NCI-H2196 treated with DMSO at 0.1 percent for 48 hours (cell line): ENCODE results near the gene ZXDC.

ENCODE experiments used
- DNase-seq: peaks from one replicate; lab custom pipeline; 2025; ENCODE audit not compliant: unreplicated experiment; lab: John Stamatoyannopoulos, UW

Gene ZXDC

GRCh38 chr3:126511291-126511690, 35.6 kb upstream of the ZXDC start:
- DNase-seq: no peak

GRCh38 chr3:126510308-126510910, 34.7 kb upstream of the ZXDC start:
- DNase-seq: no peak

GRCh38 chr3:126509597-126510307, 34.1 kb upstream of the ZXDC start:
- DNase-seq: no peak

GRCh38 chr3:126508564-126508964, 32.9 kb upstream of the ZXDC start:
- DNase-seq: no peak

- no peak for DNase-seq
Observed at GRCh38 chr3:126507886-126508285, 32.2 kb upstream of the ZXDC start.

- no peak for DNase-seq
Observed at GRCh38 chr3:126503701-126504100, 28.0 kb upstream of the ZXDC start.

- DNase-seq: no peak
Observed at GRCh38 chr3:126502656-126503055, 27.0 kb upstream of the ZXDC start.

GRCh38 chr3:126501736-126502135, 26.0 kb upstream of the ZXDC start:
- no peak for DNase-seq

- no peak for DNase-seq
Observed at GRCh38 chr3:126501054-126501453, 25.4 kb upstream of the ZXDC start.

- no peak for DNase-seq
Observed at GRCh38 chr3:126500016-126500415, 24.3 kb upstream of the ZXDC start.

GRCh38 chr3:126499401-126499800, 23.7 kb upstream of the ZXDC start:
- no peak for DNase-seq

GRCh38 chr3:126498929-126499328, 23.2 kb upstream of the ZXDC start:
- DNase-seq: no peak

- no peak for DNase-seq
Observed at GRCh38 chr3:126498461-126498860, 22.8 kb upstream of the ZXDC start.

- DNase-seq: no peak
Observed at GRCh38 chr3:126497956-126498355, 22.3 kb upstream of the ZXDC start.

GRCh38 chr3:126496894-126497850, 21.5 kb upstream of the ZXDC start:
- DNase-seq: no peak

- DNase-seq: no peak
Observed at GRCh38 chr3:126495786-126496185, 20.1 kb upstream of the ZXDC start.

GRCh38 chr3:126494970-126495230, 19.2 kb upstream of the ZXDC start:
- DNase-seq: no peak

GRCh38 chr3:126494204-126494969, 18.7 kb upstream of the ZXDC start:
- no peak for DNase-seq

- no peak for DNase-seq
Observed at GRCh38 chr3:126493739-126494138, 18.0 kb upstream of the ZXDC start.

GRCh38 chr3:126493051-126493450, 17.4 kb upstream of the ZXDC start:
- DNase-seq: no peak
